K562 (cell line): ENCODE measurements around the gene DCLK1.

Experiments
- JUN ChIP-seq, 2 experiments: sonication (generic) in 1 of 2; formaldehyde crosslinking in 1 of 2; IDR thresholded peaks; 2 replicates each; pipeline versions ENCODE4 v1.6.1 to v1.8.0; 2012 to 2022; ENCODE audit warnings: borderline replicate concordance in 2 of 2, mild to moderate bottlenecking in 2 of 2, improper control_type of control experiment in 1 of 2, low read depth in 1 of 2, low read length in 1 of 2, missing genetic modification reagents in 1 of 2
- MAFK ChIP-seq: IDR thresholded peaks from 2 replicates; pipeline ENCODE4 v1.6.1; 2011; ENCODE audit warnings: low read length, improper control_type of control experiment
- YY1 ChIP-seq, 3 experiments: IDR thresholded peaks; 2 replicates each; pipeline ENCODE4 v1.6.1; 2011; ENCODE audit warnings: low read length in 2 of 3, mild to moderate bottlenecking in 2 of 3, moderate library complexity in 2 of 3, borderline replicate concordance in 1 of 3, control low read depth in 1 of 3, low read depth in 1 of 3; ENCODE audit not compliant: insufficient read depth in 3 of 3, insufficient replicate concordance in 2 of 3, control insufficient read depth in 1 of 3, insufficient read length in 1 of 3; ENCODE audit errors: extremely low read depth in 1 of 3
- ZBED1 ChIP-seq: IDR thresholded peaks from 2 replicates; pipeline ENCODE4 v1.6.1; 2014
- TF ChIP-seq, protein P1 (sequence below), 2 experiments: fragments of 250-450 bp in 1 of 2; fragments of 450-650 bp in 1 of 2; sonication (Bioruptor Pico) in 1 of 2; IDR thresholded peaks; 2 replicates each; pipeline versions ENCODE4 v1.6.1 to v1.8.0; 2016 to 2021; ENCODE audit warnings: mild to moderate bottlenecking in 2 of 2, moderate library complexity in 2 of 2, missing compliant biosample characterization in 1 of 2, missing genetic modification characterization in 1 of 2

DNA sequence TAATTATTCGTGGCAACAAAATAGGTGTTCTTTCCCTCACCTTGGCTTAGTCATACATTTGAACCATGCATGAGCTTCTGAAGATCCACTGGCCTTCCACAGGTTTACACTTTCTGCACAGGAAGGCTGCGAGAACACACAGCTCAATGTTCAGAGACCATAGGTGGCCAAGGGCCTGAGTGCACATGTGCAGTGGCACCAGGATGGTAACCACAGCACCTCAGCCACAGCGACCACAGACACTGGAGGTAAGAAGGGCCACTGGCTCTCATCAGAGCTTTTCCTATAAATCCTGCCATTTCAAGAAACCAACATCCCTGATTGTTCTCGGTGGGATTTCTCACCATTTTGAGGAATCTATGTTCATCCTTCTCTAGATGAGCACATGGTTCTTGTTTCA is 1.6 kb downstream of the DCLK1 start:
- TF ChIP-seq MAFK (no peak), JUN (IDR thresholded peaks at IDR 0.05; ENCODE audit: borderline replicate concordance, low read depth, low read length) (no peak), JUN (CRISPR knock-in tag; IDR thresholded peaks at IDR 0.05; ENCODE audit: borderline replicate concordance) (no peak), ZBED1 (no peak), YY1 (IDR thresholded peaks at IDR 0.05; ENCODE audit: borderline replicate concordance in 1 of 3, control insufficient read depth in 1 of 3, extremely low read depth in 1 of 3, insufficient read depth in 3 of 3, insufficient read length in 1 of 3, insufficient replicate concordance in 2 of 3, low read depth in 1 of 3, low read length in 2 of 3) (no peak)
- TF ChIP-seq, protein P1, sequence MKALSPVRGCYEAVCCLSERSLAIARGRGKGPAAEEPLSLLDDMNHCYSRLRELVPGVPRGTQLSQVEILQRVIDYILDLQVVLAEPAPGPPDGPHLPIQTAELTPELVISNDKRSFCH (CRISPR knock-in tag; IDR thresholded peaks at IDR 0.05), result no peak
- TF ChIP-seq, protein P1 (tag; IDR thresholded peaks at IDR 0.05), result no peak
